GM12891 (cell line): ENCODE measurements around the gene BRINP2.

Experiments
- POLR2A ChIP-seq: IDR thresholded peaks from 2 replicates; pipeline ENCODE4 v1.6.1; 2011; ENCODE audit warnings: low read depth, low read length, control low read depth
- POLR2AphosphoS5 ChIP-seq: IDR thresholded peaks from 2 replicates; pipeline ENCODE4 v1.6.1; 2011; ENCODE audit warnings: low read depth, low read length, control low read depth

DNA sequence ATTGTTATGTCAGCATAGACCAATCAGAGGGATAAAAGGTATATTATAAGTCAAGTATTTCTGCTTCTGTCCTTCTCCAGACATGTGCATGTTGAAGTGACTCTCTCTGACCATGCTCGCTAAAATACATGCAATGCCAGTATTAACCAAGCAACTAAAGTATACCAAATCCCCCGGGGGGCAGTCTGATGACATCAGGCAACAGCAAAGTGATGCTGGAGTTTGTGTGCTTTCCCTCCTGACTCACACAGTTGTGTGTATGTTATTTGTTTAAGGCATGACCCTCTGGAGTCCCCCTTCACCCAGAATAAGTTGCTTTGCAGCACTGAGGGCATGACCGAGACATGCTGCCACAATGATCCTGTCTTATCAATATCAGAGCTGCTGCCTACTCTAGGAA lies 2.1 kb downstream of the BRINP2 start:
- no peak for TF ChIP-seq POLR2AphosphoS5
- no peak for TF ChIP-seq POLR2A
